HepG2 (cell line): ENCODE measurements around the gene HEPACAM. TPM values are rescaled to one million over a fixed set of nuclear protein-coding genes. Genes with fewer than 3 reads are reported as not detected.

Experiments
- ATF3 ChIP-seq: sonication (generic); formaldehyde crosslinking; IDR thresholded peaks from 2 replicates; pipeline ENCODE4 v1.4.0; 2020; ENCODE audit warnings: missing genetic modification reagents
- ATF5 ChIP-seq: sonication (generic); formaldehyde crosslinking; IDR thresholded peaks from 2 replicates; pipeline ENCODE4 v1.4.0; 2020; ENCODE audit warnings: mild to moderate bottlenecking, low read depth, missing genetic modification reagents
- CC2D1A ChIP-seq: sonication (generic); formaldehyde crosslinking; IDR thresholded peaks from 2 replicates; pipeline ENCODE4 v1.8.1; 2023; ENCODE audit warnings: mild to moderate bottlenecking, missing genetic modification reagents
- GABPA ChIP-seq, 2 experiments: IDR thresholded peaks; 2 replicates each; pipeline ENCODE4 v1.6.1; 2011 to 2016; ENCODE audit warnings: low read depth in 2 of 2, low read length in 1 of 2, missing biosample characterization in 1 of 2, missing genetic modification characterization in 1 of 2
- HOXA9 ChIP-seq: sonication (generic); formaldehyde crosslinking; IDR thresholded peaks from 2 replicates; pipeline ENCODE4 v1.8.1; 2022; ENCODE audit warnings: missing genetic modification reagents, mild to moderate bottlenecking, moderate library complexity, borderline replicate concordance
- KDM2A ChIP-seq: sonication (generic); formaldehyde crosslinking; IDR thresholded peaks from 2 replicates; pipeline ENCODE4 v1.4.0; 2020; ENCODE audit warnings: low read depth, missing genetic modification reagents, borderline replicate concordance
- MATR3 ChIP-seq: sonication (generic); formaldehyde crosslinking; IDR thresholded peaks from 2 replicates; pipeline ENCODE4 v1.4.0; 2020; ENCODE audit warnings: missing genetic modification reagents
- MAX ChIP-seq: IDR thresholded peaks from 2 replicates; pipeline ENCODE4 v1.6.1; 2012; ENCODE audit warnings: inconsistent platforms
- MTA3 ChIP-seq: sonication (generic); formaldehyde crosslinking; IDR thresholded peaks from 2 replicates; pipeline ENCODE4 v1.4.0; 2020; ENCODE audit warnings: missing genetic modification reagents
- NR3C1 ChIP-seq: sonication (generic); formaldehyde crosslinking; IDR thresholded peaks from 2 replicates; pipeline ENCODE4 v1.4.0; 2020; ENCODE audit warnings: missing genetic modification reagents
- SP4 ChIP-seq: sonication (generic); formaldehyde crosslinking; IDR thresholded peaks from 2 replicates; pipeline ENCODE4 v1.8.1; 2023; ENCODE audit warnings: mild to moderate bottlenecking, missing genetic modification reagents
- TFE3 ChIP-seq: IDR thresholded peaks from 2 replicates; pipeline ENCODE4 v1.6.1; 2016
- ZFP82 ChIP-seq: sonication (generic); formaldehyde crosslinking; IDR thresholded peaks from 2 replicates; pipeline ENCODE4 v1.5.1; 2020; ENCODE audit warnings: mild to moderate bottlenecking, missing genetic modification reagents, borderline replicate concordance
- ZFP90 ChIP-seq: sonication (generic); formaldehyde crosslinking; IDR thresholded peaks from 2 replicates; pipeline ENCODE4 v1.8.0; 2022; ENCODE audit warnings: missing genetic modification reagents, mild to moderate bottlenecking, inconsistent platforms, borderline replicate concordance
- ZFX ChIP-seq: sonication (generic); formaldehyde crosslinking; IDR thresholded peaks from 2 replicates; pipeline ENCODE4 v1.4.0; 2020; ENCODE audit warnings: mild to moderate bottlenecking, low read depth, missing genetic modification reagents, moderate library complexity
- ZNF253 ChIP-seq: sonication (generic); formaldehyde crosslinking; IDR thresholded peaks from 2 replicates; pipeline ENCODE4 v1.8.0; 2022; ENCODE audit warnings: mild to moderate bottlenecking, missing genetic modification reagents, borderline replicate concordance
- ZNF256 ChIP-seq: sonication (generic); formaldehyde crosslinking; conservative IDR thresholded peaks from 2 replicates; pipeline ENCODE4 v1.4.0; 2020; ENCODE audit warnings: missing genetic modification reagents
- ZNF430 ChIP-seq: sonication (generic); formaldehyde crosslinking; IDR thresholded peaks from 2 replicates; pipeline ENCODE4 v1.9.0; 2021; ENCODE audit warnings: mild to moderate bottlenecking, missing genetic modification reagents
- ZNF580 ChIP-seq: IDR thresholded peaks from 2 replicates; pipeline ENCODE4 v1.6.1; 2016; ENCODE audit warnings: low read depth, borderline replicate concordance
- ZNF790 ChIP-seq: sonication (generic); formaldehyde crosslinking; IDR thresholded peaks from 2 replicates; pipeline ENCODE4 v1.8.0; 2022; ENCODE audit warnings: missing genetic modification reagents, mild to moderate bottlenecking, borderline replicate concordance
- polyA plus RNA-seq, 8 experiments: library from polyadenylated mRNA; depleted of rRNA in 3 of 8; stranded (reverse) in 7 of 8; unstranded in 1 of 8; fragments of >200 nt; fragmentation: Illumina TruSeq in 4 of 8; extraction: Trizol in 4 of 8; gene quantifications; 2 replicates each; pipeline versions ENCODE4 v1.2.1 to v1.2.3, GENCODE V29; 2011 to 2016; ENCODE audit warnings: low read depth in 4 of 8, missing spikeins in 1 of 8, mixed read lengths in 1 of 8; ENCODE audit not compliant: insufficient read depth in 1 of 8
- total RNA-seq, 5 experiments: library from RNA; depleted of rRNA; stranded (reverse); fragments of >200 nt; fragmentation: Illumina TruSeq; extraction: Trizol; gene quantifications; 2 replicates each; pipeline ENCODE4 v1.2.3, GENCODE V29; 2016; ENCODE audit warnings: low read depth in 1 of 5
- TF ChIP-seq, protein P1 (sequence below): sonication (generic); formaldehyde crosslinking; IDR thresholded peaks from 2 replicates; pipeline ENCODE4 v1.8.1; 2023; ENCODE audit warnings: missing genetic modification reagents, mild to moderate bottlenecking, borderline replicate concordance
- TF ChIP-seq, protein P2 (sequence below): sonication (generic); formaldehyde crosslinking; IDR thresholded peaks from 2 replicates; pipeline ENCODE4 v1.4.0; 2020; ENCODE audit warnings: missing genetic modification reagents

Gene HEPACAM
- total and polyA plus RNA-seq, 2 of the 13 experiments (the other 11 are each of a cell fraction or from before 2014, with no cell fraction given): 66.9 to 121 TPM

DNA sequence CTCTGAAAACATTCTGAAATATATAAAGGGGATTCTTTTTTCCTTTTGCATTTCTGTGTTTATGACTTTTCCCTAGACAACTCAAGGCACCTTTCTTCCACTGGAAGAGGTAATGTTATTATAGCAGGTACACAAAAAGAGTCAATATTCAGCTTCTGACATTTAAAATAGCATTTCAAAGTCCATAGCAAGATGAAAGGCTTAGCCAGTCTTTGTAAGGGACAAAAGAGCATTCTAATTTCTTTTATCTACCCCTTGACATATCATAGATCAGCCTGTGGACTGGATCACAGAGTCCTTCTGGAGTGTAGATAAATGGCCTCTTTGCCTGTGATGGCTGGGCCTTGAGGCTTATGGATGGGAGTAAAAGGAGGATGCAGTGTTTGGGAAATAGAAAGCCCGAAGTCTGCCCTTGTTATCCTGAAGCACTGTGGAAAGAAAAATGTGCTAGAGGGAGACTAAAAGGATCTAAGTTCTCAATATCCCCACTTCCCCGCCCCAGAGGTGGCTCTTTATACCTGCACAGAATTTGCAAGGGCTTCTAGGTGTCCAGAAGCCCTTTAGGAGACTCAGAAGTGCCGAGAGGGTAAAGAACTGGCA lies 1.6 kb upstream of the HEPACAM start (continued):
- TF ChIP-seq ZNF580 (CRISPR knock-in tag) (no peak), ZFX (no peak), ZNF256 (CRISPR knock-in tag) (no peak), MATR3 (CRISPR knock-in tag) (no peak), MAX (0 out of 2 replicates have a peak, but pooled peaks have one; percentile 20), ATF5 (CRISPR knock-in tag) (no peak), GABPA (IDR thresholded peaks at IDR 0.05; ENCODE audit: low read depth, low read length) (no peak), GABPA (CRISPR knock-in tag; IDR thresholded peaks at IDR 0.05; ENCODE audit: low read depth) (0 out of 2 replicates have a peak, but pooled peaks have one; percentile 9), ZNF430 (CRISPR knock-in tag) (no peak), ZFP82 (CRISPR knock-in tag) (no peak), ZNF790 (CRISPR knock-in tag) (no peak), ATF3 (CRISPR knock-in tag) (no peak), SP4 (CRISPR knock-in tag) (no peak), KDM2A (CRISPR knock-in tag) (no peak), CC2D1A (CRISPR knock-in tag) (no peak), NR3C1 (CRISPR knock-in tag) (no peak), TFE3 (no peak), MTA3 (CRISPR knock-in tag) (no peak), ZNF253 (no peak), HOXA9 (no peak), ZFP90 (CRISPR knock-in tag) (no peak)
- TF ChIP-seq, protein P1, sequence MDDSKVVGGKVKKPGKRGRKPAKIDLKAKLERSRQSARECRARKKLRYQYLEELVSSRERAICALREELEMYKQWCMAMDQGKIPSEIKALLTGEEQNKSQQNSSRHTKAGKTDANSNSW (CRISPR knock-in tag): no peak
- TF ChIP-seq, protein P2, sequence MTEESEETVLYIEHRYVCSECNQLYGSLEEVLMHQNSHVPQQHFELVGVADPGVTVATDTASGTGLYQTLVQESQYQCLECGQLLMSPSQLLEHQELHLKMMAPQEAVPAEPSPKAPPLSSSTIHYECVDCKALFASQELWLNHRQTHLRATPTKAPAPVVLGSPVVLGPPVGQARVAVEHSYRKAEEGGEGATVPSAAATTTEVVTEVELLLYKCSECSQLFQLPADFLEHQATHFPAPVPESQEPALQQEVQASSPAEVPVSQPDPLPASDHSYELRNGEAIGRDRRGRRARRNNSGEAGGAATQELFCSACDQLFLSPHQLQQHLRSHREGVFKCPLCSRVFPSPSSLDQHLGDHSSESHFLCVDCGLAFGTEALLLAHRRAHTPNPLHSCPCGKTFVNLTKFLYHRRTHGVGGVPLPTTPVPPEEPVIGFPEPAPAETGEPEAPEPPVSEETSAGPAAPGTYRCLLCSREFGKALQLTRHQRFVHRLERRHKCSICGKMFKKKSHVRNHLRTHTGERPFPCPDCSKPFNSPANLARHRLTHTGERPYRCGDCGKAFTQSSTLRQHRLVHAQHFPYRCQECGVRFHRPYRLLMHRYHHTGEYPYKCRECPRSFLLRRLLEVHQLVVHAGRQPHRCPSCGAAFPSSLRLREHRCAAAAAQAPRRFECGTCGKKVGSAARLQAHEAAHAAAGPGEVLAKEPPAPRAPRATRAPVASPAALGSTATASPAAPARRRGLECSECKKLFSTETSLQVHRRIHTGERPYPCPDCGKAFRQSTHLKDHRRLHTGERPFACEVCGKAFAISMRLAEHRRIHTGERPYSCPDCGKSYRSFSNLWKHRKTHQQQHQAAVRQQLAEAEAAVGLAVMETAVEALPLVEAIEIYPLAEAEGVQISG (CRISPR knock-in tag): no peak
